Daoy (cell line): Measurements from ENCODE around the gene ZNG1B. TPM values are rescaled to one million over a fixed set of nuclear protein-coding genes. Genes with fewer than 3 reads are reported as not detected.

Experiments used
- total RNA-seq: library from RNA; depleted of rRNA; stranded (reverse); fragments of >200 nt; shearing (Covaris generic); gene quantifications from 2 replicates; pipeline ENCODE4 v1.2.3, GENCODE V29; 2014; rRNA removed

Gene ZNG1B
- total RNA-seq, 1 experiment from 2014 or later, result 42.5 TPM

Other genes with a start within 250 kb of the ZNG1B start
- 0.17 and 0.57 TPM in 2 replicates for gene PAX8, start 158.8 kb upstream of the ZNG1B start, total RNA-seq
- 0.11 TPM in 1 of 2 replicates, not detected in the other for gene FOXD4L1, start 61.0 kb downstream of the ZNG1B start, total RNA-seq
- gene RABL2A, start 189.6 kb downstream of the ZNG1B start, total RNA-seq, result 1.4 and 2.1 TPM in 2 replicates